GM12875 (cell line): ENCODE measurements around the gene ZNF705A.
"Not testable (repeated sequence)": the region's sequence is repeated elsewhere in the genome, so short reads cannot be mapped to it uniquely, and the experiment has no call there.

Source experiments
- H3K4me3 ChIP-seq: one replicate; pipeline ENCODE4 v1.5.1; 2011; ENCODE audit warnings: low read depth, low read length, control low read depth
- TF ChIP-seq, protein P1 (sequence below): IDR thresholded peaks from 2 replicates; pipeline ENCODE4 v1.5.1; 2011; ENCODE audit warnings: low read depth, mild to moderate bottlenecking, control low read depth, inconsistent platforms, low read length, moderate library complexity, borderline replicate concordance; ENCODE audit not compliant: insufficient read depth

The ZNF705A gene

GRCh38 chr12:8179989-8180585 lies 23.3 kb downstream of the ZNF705A start:
- TF ChIP-seq, protein P1, sequence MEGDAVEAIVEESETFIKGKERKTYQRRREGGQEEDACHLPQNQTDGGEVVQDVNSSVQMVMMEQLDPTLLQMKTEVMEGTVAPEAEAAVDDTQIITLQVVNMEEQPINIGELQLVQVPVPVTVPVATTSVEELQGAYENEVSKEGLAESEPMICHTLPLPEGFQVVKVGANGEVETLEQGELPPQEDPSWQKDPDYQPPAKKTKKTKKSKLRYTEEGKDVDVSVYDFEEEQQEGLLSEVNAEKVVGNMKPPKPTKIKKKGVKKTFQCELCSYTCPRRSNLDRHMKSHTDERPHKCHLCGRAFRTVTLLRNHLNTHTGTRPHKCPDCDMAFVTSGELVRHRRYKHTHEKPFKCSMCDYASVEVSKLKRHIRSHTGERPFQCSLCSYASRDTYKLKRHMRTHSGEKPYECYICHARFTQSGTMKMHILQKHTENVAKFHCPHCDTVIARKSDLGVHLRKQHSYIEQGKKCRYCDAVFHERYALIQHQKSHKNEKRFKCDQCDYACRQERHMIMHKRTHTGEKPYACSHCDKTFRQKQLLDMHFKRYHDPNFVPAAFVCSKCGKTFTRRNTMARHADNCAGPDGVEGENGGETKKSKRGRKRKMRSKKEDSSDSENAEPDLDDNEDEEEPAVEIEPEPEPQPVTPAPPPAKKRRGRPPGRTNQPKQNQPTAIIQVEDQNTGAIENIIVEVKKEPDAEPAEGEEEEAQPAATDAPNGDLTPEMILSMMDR, result peak; percentile 54
- H3K4me3 ChIP-seq, result peak overlapping the region; percentile 65

DNA sequence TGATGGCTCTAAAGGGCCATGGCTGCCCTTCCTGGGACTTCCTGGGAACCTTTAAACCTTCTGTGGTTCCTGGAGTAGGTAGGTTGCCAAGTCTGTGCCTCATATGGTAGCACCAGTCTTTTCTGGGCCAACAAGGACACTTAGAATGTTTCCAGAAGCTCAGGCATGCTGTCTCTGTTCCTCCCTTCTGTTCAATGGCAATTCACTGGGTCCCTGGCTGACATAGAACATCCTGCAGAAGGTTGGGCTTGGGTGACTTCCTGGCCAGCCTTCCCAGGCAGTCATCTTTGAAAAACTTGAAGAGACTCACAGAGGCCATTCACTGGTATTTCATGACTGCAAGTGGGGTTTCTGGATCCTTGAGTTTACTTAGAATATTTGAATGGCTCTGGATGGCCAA lies 24.5 kb downstream of the ZNF705A start:
- not testable (repeated sequence) for H3K4me3 ChIP-seq

DNA sequence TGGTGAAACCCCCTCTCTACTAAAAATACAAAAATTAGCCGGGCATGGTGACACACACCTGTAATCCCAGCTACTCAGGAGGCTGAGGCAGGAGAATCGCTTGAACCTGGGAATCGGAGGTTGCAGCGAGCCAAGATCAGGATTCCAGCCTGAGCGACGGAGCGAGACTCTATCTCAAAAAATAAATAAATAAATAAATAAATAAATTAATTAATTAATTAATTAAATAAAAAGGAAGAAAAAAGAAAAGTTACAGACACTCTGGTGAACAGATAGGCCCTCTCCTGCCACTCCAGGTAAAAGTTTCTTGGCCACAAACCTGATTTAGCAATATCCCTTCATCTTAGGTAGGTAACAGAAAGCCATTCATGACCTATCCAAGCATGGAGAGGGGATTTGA lies 26.1 kb downstream of the ZNF705A start:
- H3K4me3 ChIP-seq, result not testable (repeated sequence)

DNA sequence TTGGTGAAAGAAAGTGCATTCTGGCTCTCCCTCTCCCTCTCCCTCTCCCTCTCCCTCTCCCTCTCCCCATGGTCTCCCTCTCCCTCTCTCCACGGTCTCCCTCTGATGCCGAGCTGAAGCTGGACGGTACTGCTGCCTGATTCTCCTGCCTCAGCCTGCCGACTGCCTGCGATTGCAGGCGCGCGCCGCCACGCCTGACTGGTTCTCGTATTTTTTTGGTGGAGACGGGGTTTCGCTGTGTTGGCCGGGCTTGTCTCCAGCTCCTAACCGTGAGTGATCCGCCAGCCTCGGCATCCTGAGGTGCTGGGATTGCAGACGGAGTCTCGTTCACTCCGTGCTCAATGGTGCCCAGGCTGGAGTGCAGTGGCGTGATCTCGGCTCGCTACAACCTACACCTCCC lies 26.5 kb downstream of the ZNF705A start:
- not testable (repeated sequence) for H3K4me3 ChIP-seq

DNA sequence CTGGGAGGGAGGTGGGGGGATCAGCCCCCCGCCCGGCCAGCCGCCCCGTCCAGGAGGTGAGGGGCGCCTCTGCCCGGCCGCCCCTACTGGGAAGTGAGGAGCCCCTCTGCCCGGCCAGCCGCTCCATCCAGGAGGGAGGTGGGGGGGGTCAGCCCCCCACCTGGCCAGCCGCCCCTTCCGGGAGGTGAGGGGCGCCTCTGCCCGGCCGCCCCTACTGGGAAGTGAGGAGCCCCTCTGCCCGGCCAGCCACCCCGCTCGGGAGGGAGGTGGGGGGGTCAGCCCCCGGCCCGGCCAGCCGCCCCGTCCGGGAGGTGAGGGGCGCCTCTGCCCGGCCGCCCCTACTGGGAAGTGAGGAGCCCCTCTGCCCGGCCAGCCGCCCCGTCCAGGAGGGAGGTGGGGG lies 27.4 kb downstream of the ZNF705A start:
- H3K4me3 ChIP-seq, result not testable (repeated sequence)

GRCh38 chr12:8188088-8188487 lies 31.3 kb downstream of the ZNF705A start:
- not testable (repeated sequence) for H3K4me3 ChIP-seq

- not testable (repeated sequence) for H3K4me3 ChIP-seq
Observed at GRCh38 chr12:8197685-8198308, 41.0 kb downstream of the ZNF705A start.

GRCh38 chr12:8218711-8219382 lies 62.0 kb downstream of the ZNF705A start:
- H3K4me3 ChIP-seq, result not testable (repeated sequence)

DNA sequence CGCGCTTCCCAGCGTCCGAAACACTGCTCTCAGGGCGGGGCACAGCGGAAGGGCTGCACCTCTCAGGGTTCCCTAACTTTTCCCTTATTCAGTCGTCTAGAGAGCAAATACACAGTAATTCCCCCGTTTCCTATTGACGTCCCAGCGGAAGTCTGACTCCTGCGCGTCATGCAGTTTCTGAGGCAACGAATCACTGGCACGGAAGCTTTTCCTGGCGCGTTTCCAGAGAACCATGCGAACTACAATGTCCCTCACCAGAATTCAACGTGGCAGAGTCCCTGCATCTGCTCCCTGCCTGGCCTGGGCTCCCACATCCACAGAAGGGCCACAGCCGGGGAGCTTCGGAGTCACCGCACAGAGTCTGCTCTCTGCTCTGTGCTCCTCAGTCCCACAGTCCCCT lies 64.6 kb downstream of the ZNF705A start:
- H3K4me3 ChIP-seq, result not testable (repeated sequence)

GRCh38 chr12:8221844-8222243 lies 65.0 kb downstream of the ZNF705A start:
- not testable (repeated sequence) for H3K4me3 ChIP-seq

GRCh38 chr12:8222303-8222702 lies 65.5 kb downstream of the ZNF705A start:
- H3K4me3 ChIP-seq, result not testable (repeated sequence)

GRCh38 chr12:8223646-8224045 lies 66.8 kb downstream of the ZNF705A start:
- H3K4me3 ChIP-seq, result not testable (repeated sequence)

- not testable (repeated sequence) for H3K4me3 ChIP-seq
Observed at GRCh38 chr12:8224782-8225181, 68.0 kb downstream of the ZNF705A start.

GRCh38 chr12:8226355-8226754 lies 69.5 kb downstream of the ZNF705A start:
- H3K4me3 ChIP-seq, result no peak overlapping the region
- TF ChIP-seq, protein P1, result no peak

DNA sequence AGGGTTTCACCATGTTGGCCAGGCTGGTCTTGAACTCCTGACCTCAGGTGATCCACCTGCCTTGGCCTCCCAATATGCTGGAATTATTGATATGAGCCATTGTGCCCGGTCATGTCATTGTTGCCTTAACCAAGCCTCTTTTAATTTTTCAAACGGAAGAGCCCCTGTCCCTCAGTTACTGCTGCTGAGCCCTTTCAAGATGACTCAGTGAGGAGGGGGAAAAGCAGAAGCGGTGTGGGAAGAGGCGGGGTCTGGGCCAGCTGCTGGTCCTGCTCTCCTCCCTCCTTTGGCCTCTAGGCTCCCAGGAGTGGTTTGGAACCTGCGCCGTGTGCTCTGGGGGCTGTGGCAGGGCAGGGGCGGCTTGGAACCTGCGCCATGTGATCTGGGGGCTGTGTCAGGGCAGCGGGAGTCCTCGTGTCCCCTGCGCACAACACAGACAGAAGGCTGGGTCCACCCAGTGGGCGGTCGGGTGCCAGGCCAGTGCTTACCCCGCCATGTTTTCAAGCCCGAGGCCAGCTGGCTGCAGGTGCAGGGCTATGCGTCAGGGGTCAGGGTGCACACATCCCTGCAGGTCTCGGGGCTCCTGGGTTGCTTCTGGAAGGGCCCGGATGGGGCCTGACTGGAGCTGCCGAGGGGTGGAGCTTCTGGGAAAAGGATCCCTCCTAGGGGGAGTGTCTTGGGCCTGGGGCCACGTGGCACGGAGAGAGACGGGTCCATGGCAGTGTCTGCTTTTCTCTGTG lies 70.3 kb downstream of the ZNF705A start, which contains the start of gene FAM90A1:
Gene FAM90A1, minus strand, starts transcription at position 627 of the 740 bp plus-strand sequence. CDS start 2,786 bp downstream, outside the sequence.
- peak within 1 kb of the TSS; percentile 44 for H3K4me3 ChIP-seq

GRCh38 chr12:8227732-8228077 lies 70.9 kb downstream of the ZNF705A start:
- H3K4me3 ChIP-seq, result peak overlapping the region; percentile 44

GRCh38 chr12:8228607-8229006 lies 71.8 kb downstream of the ZNF705A start:
- H3K4me3 ChIP-seq, result not testable (repeated sequence)

- H3K4me3 ChIP-seq, result not testable (repeated sequence)
Observed at GRCh38 chr12:8229486-8229885, 72.7 kb downstream of the ZNF705A start.
